GM18870 (cell line): ENCODE results near the gene CACNA1G.

Experiments
- ATAC-seq: cut with Tn5 transposase; IDR thresholded peaks from one replicate; pipeline ENCODE4 v1.9.1; 2021; ENCODE audit warnings: moderate library complexity; ENCODE audit not compliant: unreplicated experiment

CACNA1G gene

DNA sequence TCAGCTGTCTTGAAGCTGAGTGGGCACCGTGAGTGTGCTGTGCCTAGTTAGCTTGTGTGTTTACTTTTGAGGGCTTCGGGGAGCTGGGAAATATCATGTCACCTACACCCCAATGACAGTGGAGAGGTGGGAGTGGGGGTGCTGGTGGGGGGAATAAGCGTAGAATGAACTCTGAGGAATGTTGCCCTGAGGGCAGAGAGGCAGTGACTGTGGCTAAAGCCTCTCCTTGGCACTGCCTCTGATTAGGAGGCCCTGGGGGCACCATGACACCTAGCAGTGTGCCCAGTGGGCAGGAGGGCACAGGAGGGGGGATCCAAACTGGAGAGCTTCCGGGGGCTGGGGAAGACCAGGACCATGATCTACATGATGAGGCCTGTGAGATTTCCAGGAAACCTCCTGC lies 24.8 kb downstream of the CACNA1G start:
- ATAC-seq = no peak

DNA sequence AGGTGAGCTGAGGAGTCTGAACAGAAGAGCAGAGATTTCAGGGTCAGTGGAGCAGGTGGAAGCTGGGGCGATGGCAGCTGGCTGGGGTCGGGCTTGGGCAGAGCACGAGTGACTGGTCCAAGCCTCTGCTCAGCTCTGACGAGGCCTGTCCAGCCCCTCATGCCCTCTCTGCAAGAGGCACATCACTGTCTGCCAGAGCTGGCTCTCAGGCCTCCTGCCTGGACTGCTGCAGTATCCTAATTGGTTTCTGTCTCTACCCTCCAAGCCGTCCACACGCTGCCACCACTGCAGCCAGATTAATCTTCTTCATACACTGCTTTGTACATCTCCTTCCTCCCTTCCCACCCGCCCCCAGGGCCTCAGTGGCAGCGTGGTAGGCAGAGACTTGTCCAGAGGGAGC lies 25.4 kb downstream of the CACNA1G start:
- no peak for ATAC-seq

DNA sequence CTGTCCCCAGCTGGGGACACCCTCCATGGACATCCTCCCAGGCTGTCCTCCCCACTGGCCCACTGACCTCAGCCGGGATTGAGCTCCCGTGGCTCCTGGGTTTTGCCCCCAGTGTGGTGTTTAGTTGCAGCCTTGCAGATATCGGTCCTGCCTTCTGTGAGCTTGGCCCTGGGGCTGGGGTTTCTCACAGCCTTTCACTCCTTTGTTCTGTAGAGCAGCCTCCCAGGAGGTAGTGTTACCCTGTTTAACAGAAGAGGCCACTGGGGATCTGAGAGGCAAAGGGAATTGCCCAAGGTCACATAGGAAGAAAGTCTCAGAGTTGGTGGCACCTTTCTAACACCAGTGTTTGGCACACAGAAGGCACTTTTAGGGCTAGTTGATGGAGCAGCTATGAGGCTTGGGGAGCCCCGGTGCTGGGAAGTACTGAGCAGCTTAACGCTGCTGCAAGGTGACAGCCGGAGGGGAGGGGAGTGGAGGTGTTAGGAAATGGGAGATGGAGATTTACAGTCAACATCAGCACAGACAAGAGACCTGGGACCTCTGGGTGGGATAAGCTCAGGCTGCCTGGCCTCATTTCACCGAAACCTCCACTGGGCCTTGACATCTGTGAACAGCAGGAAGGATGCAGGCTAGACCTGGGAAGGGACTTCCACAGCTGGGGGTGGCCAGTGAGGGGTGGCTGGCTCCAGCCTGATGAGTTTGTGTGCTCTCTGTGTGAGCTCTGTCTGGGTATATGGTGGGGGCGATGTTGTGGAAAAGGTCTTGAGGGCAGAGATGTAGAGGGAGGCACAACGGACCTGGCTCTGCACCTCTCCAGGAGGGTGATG lies 26.1 kb downstream of the CACNA1G start:
- no peak for ATAC-seq

DNA sequence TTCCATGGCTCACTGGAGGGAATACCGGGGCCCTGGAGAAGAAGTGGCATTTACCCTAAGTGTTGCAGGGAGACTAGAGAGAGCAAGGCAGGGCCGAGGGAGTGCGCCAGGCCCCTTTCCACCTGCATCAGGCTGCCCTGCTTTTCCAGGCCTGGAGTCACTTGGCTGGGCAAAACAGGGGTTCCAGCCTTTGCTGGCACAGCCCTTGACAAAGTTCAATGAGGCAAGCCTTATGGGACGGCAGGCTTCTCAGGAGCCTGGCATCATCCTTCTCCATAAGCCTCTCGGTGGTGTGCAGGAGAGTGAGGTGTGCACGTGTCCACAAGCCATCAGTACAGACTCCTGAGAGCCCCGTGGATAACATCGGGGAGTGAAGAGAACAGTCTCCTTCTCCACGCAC lies 27.1 kb downstream of the CACNA1G start:
- no peak for ATAC-seq

DNA sequence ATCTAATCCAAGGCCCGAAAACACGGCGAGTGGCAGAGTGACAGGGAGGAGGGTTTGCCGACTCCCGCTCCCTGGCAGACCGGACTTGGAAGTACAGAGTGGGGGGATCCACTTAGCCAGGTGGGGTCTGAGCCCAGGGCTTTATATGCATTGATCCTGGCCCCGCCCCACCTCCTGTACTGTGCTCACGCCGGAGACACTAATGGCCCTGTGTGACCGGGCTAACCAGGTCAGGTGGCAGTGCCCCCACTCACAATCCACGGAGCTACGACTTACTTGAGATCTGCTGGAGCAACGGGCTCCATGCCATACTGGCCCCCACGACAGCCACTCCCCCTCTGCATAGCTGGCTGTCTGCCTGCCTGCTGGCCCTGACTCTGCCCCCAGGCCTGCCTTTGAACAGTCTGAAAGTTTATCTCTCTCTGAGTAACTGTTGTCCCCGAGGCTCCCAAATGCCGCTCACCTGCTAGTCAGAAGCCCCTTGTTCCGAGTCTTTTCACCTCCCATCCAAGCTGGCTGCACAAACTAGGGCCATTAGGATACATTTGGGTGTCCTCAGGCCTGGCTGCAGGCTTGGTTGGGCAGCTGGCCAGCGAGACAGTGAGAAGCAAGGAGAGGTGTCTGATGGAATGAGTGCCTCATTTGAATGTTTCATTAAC lies 28.0 kb downstream of the CACNA1G start:
- no peak for ATAC-seq

DNA sequence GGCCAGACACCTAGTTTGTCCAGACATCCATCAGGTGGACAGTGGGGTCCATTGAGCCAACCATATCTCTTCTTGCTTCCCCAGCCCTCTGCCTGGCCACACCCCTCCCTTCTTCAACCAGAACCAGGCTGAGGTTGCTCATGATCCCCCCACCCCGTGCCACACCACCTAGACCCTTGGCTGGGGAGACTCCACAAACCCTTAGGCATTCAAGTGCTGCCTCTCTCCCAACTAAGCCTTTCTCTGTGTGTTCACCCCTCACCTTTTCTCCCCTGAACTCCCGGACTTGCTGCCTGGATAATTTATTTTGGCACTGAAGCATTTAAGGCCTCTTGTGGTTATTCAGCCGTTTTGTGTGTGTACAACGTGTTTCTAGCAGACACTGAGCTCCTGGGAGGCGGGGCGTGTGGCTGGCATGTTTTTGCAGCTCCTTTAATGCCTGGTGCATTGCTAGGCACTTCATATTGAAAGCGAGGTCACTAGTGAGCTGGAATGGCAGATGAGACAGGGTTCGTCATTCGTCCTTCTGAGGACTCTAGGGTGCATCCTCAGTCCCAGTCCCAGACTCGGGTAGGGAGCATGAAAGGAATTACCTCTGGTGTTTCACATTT lies 28.7 kb downstream of the CACNA1G start:
- ATAC-seq = no peak

DNA sequence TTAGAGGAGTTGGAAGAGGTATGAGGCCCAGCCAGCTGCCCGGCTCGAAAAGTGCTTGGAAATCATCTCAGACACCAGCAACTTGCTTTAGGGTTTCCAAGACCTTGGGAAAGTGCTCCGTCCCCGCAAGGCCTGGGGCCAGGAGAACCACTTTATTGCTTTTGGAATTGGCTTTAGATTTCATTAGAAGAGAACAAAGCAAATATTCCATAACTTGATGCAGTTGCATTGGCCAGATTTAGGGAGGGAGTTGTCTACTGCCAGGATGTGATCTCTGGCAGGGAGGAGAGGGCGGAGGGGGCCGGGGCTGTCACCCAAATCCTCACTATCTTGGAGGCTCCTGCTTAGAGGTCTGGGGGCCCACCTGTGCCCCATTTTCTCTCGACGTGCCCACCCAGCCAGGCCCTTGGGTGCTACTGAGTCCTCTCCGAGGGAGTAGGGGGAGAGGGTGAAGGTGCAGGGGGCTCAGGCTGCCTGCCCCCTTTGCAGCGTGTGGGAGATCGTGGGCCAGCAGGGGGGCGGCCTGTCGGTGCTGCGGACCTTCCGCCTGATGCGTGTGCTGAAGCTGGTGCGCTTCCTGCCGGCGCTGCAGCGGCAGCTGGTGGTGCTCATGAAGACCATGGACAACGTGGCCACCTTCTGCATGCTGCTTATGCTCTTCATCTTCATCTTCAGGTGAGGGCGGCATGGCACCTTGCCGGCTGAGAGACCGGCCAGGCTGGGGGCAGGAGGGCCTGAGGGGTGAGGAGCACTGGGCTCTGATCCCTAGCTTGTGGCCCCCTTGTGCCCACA lies 30.6 kb downstream of the CACNA1G start:
- no peak for ATAC-seq

DNA sequence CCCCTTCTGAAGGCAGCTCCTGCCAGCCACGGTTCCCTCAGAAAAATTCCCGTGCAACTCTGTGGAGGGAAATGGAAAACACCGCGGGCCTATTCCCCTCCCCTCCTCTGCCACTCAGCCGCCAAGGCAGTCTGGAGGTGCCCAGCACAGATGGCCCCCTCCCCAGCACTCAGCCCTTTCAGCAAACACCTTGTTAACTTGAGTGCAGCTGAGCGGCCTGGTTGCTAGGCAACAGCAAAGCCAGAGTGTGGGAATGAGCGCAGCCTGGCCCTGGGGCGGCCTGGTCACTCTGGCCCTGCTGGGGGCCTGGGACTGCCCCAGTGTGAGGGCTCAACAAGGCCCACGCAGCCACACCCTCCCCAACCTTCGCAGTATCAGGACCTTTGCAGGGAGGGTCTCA lies 32.8 kb downstream of the CACNA1G start:
- no peak for ATAC-seq

DNA sequence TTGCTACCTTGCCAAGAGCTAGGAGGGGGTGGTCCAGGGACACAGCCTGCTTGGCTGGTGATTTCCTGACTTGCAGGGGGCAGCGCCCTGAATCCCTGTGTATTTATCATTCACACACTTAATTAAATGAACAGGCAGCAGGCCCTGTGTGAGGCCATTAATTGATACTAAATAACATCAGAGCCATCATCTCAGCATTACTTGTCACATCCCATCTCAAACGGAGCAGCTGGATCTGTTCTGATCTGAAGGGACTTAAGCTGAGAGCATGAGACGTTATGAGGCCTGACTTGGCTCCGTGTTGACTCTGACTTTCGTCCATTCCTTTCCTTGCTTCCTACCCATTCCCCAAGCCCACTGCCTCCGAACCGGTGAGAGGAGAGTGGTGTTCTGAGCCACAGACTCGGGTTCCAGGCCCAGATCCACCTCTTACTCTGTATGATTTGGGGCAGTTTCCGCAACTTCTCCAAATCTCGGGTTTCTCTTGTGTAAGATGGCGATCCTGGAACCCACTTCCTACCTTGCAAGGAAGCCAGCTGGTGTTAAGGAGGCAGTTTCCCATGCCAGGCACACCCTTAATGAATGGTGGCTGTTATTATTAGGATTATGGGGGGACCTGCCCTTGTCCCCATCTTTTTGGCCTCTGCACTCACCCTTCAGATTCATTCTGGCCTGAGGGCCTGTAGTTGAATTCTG lies 33.8 kb downstream of the CACNA1G start:
- ATAC-seq = no peak

DNA sequence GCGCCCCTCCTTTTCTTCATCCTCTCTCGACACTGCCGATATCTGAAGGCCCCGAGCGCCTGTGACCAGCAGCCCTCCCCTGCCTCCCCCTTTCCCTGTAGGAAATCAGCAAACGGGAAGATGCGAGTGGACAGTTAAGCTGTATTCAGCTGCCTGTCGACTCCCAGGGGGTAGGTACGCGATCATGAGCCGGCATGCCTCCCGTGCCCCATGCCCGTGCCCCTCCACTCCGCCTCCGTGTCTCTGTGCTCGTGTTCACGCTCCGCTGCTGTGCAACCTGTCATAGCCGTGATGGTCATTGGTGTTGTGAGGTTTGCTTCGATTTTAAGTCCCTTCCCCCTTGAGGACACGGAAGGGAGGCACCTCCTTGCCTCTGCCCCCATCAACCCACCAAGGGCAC lies 34.4 kb downstream of the CACNA1G start:
- ATAC-seq = no peak

DNA sequence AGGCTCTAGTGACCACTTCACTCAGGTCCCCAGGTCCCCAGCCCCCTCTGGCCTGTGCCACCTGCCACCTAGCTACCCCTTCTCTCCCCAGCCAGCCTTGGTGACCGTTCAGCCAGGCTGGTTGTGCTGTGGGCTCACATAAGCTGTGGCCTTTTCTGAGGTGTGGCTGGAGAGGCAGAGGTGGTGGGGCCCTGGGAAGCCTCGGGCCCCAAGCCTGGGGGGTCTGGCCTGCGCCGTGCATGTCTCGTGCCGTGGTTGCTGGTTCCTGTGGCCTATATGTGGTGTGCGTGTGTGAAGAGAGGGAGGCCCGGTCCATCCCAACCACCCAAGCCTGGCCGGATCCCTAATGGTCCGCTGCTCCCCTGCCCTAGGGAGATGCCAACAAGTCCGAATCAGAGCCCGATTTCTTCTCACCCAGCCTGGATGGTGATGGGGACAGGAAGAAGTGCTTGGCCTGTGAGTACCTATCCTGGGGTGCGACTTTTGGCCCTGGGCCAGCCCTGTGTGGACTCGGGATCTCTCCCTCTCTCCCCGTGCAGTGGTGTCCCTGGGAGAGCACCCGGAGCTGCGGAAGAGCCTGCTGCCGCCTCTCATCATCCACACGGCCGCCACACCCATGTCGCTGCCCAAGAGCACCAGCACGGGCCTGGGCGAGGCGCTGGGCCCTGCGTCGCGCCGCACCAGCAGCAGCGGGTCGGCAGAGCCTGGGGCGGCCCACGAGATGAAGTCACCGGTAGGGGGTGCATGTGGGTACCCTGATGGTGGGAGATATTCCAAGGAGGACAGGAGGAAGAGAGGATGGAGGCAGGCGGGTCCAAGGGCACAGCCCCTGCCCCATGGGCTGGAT lies 35.9 kb downstream of the CACNA1G start:
- ATAC-seq = no peak

DNA sequence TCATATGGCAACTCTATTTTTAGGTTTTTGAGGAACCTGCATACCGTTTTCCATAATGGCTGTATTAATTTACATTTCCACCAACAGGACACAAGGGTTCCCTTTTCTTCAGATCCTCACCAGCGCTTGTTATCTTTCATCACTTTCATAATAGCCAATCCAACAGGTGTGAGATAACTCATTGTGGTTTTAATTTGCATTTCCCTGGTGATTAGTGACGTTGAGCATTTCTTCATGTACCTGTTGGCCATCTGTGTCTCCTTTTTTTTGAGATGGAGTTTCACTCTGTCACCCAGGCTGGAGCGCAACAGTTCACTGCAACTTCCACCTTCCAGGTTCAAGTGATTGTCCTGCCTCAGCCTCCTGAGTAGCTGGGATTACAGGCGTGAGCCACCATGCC lies 38.0 kb downstream of the CACNA1G start:
- ATAC-seq = no peak

DNA sequence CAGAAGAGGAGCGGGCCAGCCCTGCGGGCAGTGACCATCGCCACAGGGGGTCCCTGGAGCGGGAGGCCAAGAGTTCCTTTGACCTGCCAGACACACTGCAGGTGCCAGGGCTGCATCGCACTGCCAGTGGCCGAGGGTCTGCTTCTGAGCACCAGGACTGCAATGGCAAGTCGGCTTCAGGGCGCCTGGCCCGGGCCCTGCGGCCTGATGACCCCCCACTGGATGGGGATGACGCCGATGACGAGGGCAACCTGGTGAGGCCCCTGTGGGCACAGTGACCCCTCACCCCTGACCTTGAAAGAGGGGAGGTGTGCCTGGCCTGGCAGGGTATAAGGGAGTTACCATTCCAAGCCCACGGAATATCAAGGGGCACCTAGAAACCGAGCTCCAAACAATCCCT lies 39.1 kb downstream of the CACNA1G start:
- ATAC-seq = no peak

DNA sequence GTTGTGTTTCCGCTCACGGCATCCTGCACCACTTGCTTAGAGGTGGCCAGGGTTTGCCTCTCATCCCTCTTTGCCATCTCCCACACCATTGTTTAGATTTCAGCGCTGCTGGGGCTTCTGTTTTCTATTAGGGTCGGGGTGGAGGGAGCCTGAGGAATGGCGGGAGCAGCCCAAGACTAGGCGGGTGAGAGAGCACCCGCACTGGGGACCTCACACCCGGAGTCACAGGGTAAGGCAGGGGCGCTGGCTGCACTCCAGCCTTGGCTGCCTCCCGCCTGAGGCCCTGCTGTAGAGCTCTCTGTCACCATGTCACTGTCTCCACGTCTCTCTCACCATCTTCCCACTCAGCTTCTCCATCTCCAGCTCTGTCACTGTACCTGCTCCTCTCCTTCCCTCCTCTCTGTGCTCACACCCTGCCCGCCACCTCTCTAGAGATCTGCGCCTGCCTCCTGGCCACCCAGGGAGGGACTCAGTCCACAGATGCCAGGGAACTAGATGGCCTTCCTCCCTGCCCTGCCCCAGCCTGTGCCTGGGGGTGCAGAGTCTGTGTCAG lies 41.4 kb downstream of the CACNA1G start:
- ATAC-seq = no peak

DNA sequence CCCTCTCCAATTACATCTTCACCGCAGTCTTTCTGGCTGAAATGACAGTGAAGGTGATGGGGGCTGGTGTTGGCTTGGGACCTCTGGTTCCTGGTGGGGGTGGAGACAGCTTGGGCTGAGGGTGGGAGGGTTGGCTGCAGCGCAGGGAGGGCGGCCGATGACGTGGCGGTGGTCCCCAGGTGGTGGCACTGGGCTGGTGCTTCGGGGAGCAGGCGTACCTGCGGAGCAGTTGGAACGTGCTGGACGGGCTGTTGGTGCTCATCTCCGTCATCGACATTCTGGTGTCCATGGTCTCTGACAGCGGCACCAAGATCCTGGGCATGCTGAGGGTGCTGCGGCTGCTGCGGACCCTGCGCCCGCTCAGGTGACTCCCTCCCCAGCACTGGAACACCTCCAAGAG lies 42.3 kb downstream of the CACNA1G start:
- no peak for ATAC-seq

DNA sequence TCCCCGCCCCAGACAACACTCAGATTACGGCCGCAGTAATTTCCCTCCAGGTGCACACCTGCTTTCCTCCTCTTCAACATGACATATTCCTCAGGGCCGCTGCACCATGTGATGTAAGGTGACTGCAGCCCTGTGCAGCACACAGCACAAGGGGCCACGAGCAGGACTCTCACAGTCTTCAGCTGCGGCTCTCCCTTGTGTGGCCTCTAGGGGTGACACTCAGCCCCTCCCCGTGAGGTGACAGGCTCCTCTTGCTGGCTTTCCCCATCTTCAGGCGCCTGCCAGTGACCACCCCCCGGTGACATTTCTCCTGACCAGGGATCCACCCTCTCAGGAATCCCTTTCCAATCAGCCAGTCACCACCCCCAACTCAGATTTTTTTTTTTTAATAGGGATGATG lies 42.8 kb downstream of the CACNA1G start:
- ATAC-seq = no peak

DNA sequence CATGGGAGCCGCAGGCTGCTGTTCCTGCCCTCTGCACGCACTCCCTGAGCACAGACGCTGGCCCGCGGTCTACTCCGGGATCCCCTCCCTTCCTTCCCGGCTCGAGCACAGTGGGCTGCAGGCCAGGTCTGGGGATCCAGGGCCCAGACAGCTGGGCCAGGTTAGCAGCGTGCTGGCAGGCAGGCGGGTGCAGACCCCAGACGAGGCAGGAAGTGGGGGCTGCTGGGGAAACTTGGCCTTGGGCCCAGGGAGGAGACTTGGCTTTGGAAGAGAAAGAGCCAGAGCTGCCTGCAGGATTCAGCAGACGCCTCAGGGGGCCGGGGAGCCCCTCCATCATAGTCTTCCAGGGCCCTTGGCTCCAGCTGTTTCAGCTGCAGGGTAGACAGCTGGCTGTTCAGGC lies 44.0 kb downstream of the CACNA1G start:
- no peak for ATAC-seq

DNA sequence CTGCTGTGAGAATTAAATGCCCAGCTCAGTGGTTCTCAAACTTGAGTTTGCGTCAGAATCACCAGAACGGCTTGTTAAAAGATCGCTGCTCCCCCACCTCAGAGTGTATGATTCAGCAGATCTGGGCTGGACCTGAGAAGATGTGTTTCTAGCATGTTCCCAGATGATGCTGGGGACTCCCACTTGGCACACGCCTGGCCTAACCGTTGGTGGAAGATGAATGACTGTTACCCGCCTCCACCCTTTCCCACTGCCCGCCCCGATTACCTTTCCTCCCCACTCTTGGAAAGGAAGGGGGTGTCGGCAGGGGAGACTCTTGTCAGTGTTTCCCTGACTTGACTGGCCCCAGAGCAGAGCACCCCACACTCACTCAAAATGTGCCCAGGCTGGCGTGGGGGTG lies 44.9 kb downstream of the CACNA1G start:
- ATAC-seq = no peak

DNA sequence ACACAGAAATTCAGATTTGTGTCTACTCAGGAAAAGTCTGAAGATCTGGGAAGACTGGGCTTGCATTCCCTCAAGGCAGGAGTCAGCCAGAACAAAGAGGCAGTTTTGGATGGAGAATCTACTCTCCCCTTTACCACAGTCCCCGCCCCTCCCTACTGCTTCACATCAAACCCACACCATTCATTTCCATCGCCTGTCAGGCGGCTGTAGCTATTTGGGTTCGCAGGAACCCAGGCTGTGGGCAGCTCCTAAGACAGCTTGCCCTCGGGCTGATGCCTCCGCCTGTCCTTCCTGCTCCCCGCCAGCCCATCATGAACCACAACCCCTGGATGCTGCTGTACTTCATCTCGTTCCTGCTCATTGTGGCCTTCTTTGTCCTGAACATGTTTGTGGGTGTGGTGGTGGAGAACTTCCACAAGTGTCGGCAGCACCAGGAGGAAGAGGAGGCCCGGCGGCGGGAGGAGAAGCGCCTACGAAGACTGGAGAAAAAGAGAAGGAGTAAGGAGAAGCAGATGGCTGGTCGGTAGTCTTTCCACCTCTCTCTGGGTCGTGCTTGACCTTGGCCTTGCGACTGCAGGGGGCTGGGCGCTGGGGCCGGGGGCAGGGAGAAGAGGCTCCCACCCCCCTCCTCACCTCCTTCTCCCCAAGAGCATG lies 47.1 kb downstream of the CACNA1G start:
- no peak for ATAC-seq
